HepG2 (cell line): ENCODE data around the gene NEURL2. TPM values are rescaled to one million over a fixed set of nuclear protein-coding genes. Genes with fewer than 3 reads are reported as not detected.

Source experiments
- ELF4 ChIP-seq: sonication (generic); formaldehyde crosslinking; IDR thresholded peaks from 2 replicates; pipeline ENCODE4 v1.5.0; 2020; ENCODE audit warnings: missing genetic modification reagents, mild to moderate bottlenecking, moderate library complexity, borderline replicate concordance
- EP300 ChIP-seq, 3 experiments: sonication (generic) in 1 of 3; formaldehyde crosslinking in 1 of 3; IDR thresholded peaks; 2 replicates each; pipeline versions ENCODE4 v1.5.1 to v1.6.1; 2011 to 2020; ENCODE audit warnings: low read depth in 2 of 3, low read length in 2 of 3, borderline replicate concordance in 1 of 3, improper control_type of control experiment in 1 of 3, mild to moderate bottlenecking in 1 of 3, missing genetic modification reagents in 1 of 3, moderate library complexity in 1 of 3
- MYNN ChIP-seq: sonication (generic); formaldehyde crosslinking; IDR thresholded peaks from 2 replicates; pipeline ENCODE4 v1.4.0; 2020; ENCODE audit warnings: mild to moderate bottlenecking, low read depth, missing genetic modification reagents
- NCOA2 ChIP-seq: sonication (generic); formaldehyde crosslinking; IDR thresholded peaks from 2 replicates; pipeline ENCODE4 v1.8.0; 2022; ENCODE audit warnings: inconsistent platforms
- RAD21 ChIP-seq: fragments of 450-650 bp; formaldehyde crosslinking; IDR thresholded peaks from 2 replicates; pipeline ENCODE4 v1.5.0; 2020; ENCODE audit warnings: mild to moderate bottlenecking
- ZBTB21 ChIP-seq: sonication (generic); formaldehyde crosslinking; IDR thresholded peaks from 2 replicates; pipeline ENCODE4 v1.4.0; 2020; ENCODE audit warnings: missing genetic modification reagents
- ZNF121 ChIP-seq: sonication (generic); formaldehyde crosslinking; IDR thresholded peaks from 2 replicates; pipeline ENCODE4 v1.5.0; 2020; ENCODE audit warnings: mild to moderate bottlenecking, missing genetic modification reagents
- ZNF350 ChIP-seq: sonication (generic); formaldehyde crosslinking; IDR thresholded peaks from 2 replicates; pipeline ENCODE4 v1.4.0; 2020; ENCODE audit warnings: mild to moderate bottlenecking, low read depth, missing genetic modification reagents, borderline replicate concordance
- ZSCAN22 ChIP-seq: sonication (generic); formaldehyde crosslinking; IDR thresholded peaks from 2 replicates; pipeline ENCODE4 v1.4.0; 2020; ENCODE audit warnings: mild to moderate bottlenecking, missing genetic modification reagents
- polyA plus RNA-seq, 8 experiments: library from polyadenylated mRNA; depleted of rRNA in 3 of 8; stranded (reverse) in 7 of 8; unstranded in 1 of 8; fragments of >200 nt; fragmentation: Illumina TruSeq in 4 of 8; extraction: Trizol in 4 of 8; gene quantifications; 2 replicates each; pipeline versions ENCODE4 v1.2.1 to v1.2.3, GENCODE V29; 2011 to 2016; ENCODE audit warnings: low read depth in 4 of 8, missing spikeins in 1 of 8, mixed read lengths in 1 of 8; ENCODE audit not compliant: insufficient read depth in 1 of 8
- total RNA-seq, 5 experiments: library from RNA; depleted of rRNA; stranded (reverse); fragments of >200 nt; fragmentation: Illumina TruSeq; extraction: Trizol; gene quantifications; 2 replicates each; pipeline ENCODE4 v1.2.3, GENCODE V29; 2016; ENCODE audit warnings: low read depth in 1 of 5
- TF ChIP-seq, protein P1 (sequence below): sonication (generic); formaldehyde crosslinking; IDR thresholded peaks from 2 replicates; pipeline ENCODE4 v1.4.0; 2020; ENCODE audit warnings: mild to moderate bottlenecking, missing genetic modification reagents
- TF ChIP-seq, protein P2 (sequence below): sonication (generic); formaldehyde crosslinking; IDR thresholded peaks from 2 replicates; pipeline ENCODE4 v1.8.1; 2022; ENCODE audit warnings: mild to moderate bottlenecking, missing genetic modification reagents
- TF ChIP-seq, protein P3 (sequence below): sonication (generic); formaldehyde crosslinking; IDR thresholded peaks from 2 replicates; pipeline ENCODE4 v1.5.0; 2020; ENCODE audit warnings: mild to moderate bottlenecking, missing genetic modification reagents
- TF ChIP-seq, protein P4 (sequence below): sonication (generic); formaldehyde crosslinking; IDR thresholded peaks from 2 replicates; pipeline ENCODE4 v1.5.1; 2020; ENCODE audit warnings: mild to moderate bottlenecking, missing genetic modification reagents, borderline replicate concordance
- TF ChIP-seq, protein P5 (sequence below): sonication (generic); formaldehyde crosslinking; IDR thresholded peaks from 2 replicates; pipeline ENCODE4 v1.4.0; 2020; ENCODE audit warnings: missing genetic modification reagents, borderline replicate concordance
- TF ChIP-seq, protein P6 (sequence below), 2 experiments: sonication (generic) in 1 of 2; formaldehyde crosslinking in 1 of 2; IDR thresholded peaks; 2 replicates each; pipeline versions ENCODE4 v1.4.0 to v1.6.1; 2018 to 2020; ENCODE audit warnings: missing genetic modification reagents in 2 of 2, borderline replicate concordance in 1 of 2, low read depth in 1 of 2, mild to moderate bottlenecking in 1 of 2, missing biosample characterization in 1 of 2

Gene NEURL2
- total and polyA plus RNA-seq, 2 of the 13 experiments (the other 11 are each of a cell fraction or from before 2014, with no cell fraction given): 7.2 to 9.7 TPM

DNA sequence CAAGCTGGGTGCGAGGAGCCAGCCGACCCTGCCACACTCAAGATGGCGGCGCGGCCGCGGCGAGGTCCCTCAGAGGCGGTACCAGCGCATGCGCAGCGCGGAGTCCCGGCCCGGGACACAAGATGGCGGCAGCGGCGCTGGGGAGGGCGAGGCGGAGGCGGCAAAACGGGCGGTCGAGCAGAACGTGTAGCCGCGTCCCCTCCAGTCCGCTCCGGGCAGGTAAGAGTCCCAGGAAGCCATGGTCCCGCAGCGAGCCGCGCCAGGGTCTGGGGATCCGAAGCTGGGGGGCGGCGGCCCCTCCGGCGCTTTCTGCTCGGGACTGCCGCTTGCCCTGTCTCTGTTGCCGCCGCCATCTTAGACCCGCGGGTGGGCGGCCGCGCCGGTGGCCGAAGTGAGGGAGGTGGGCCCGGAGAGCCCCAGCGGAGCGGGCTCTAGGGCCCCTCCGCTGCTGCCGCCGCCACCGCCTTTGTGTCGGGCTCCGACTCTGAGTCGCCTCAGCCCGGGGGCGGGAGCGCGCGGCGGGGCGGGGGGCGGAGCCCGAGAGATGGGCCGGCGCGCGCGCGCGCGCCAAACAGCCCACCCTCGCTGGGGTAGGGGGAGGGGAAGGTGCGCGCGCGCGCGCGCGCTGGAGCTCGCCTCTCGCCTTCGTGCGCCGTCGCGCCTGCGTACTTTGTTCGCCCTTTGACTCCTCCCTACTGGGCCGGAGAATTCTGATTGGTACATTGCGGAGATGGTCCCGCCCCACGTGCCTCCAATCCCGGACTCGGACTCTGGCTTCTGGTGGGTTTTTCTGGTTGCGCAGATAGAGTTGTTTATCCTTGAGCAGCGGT is 43.8 kb upstream of the NEURL2 start, which contains the start of gene PCIF1 (continued):
- TF ChIP-seq EP300 (IDR thresholded peaks at IDR 0.05; ENCODE audit: low read depth in 2 of 2, low read length in 2 of 2) (peak in 1 of 2 experiments; percentile 23; a peak in 3 of 4 replicates), EP300 (CRISPR knock-in tag; IDR thresholded peaks at IDR 0.05; ENCODE audit: borderline replicate concordance) (peak; percentile 61; the same call in 1 of the 2 replicates), ZNF350 (peak; percentile 95), ZNF121 (CRISPR knock-in tag) (peak; percentile 66), ZBTB21 (CRISPR knock-in tag) (0 out of 2 replicates have a peak, but pooled peaks have one; percentile 7), ELF4 (CRISPR knock-in tag) (peak; percentile 93), ZSCAN22 (peak; percentile 55; the same call in 1 of the 2 replicates), MYNN (peak; percentile 97), NCOA2 (CRISPR knock-in tag) (no peak; the same call in none of the 2 replicates), RAD21 (CRISPR knock-in tag) (peak; percentile 90)
- TF ChIP-seq, protein P1, sequence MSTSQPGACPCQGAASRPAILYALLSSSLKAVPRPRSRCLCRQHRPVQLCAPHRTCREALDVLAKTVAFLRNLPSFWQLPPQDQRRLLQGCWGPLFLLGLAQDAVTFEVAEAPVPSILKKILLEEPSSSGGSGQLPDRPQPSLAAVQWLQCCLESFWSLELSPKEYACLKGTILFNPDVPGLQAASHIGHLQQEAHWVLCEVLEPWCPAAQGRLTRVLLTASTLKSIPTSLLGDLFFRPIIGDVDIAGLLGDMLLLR (CRISPR knock-in tag): peak; percentile 97
- TF ChIP-seq, protein P2, sequence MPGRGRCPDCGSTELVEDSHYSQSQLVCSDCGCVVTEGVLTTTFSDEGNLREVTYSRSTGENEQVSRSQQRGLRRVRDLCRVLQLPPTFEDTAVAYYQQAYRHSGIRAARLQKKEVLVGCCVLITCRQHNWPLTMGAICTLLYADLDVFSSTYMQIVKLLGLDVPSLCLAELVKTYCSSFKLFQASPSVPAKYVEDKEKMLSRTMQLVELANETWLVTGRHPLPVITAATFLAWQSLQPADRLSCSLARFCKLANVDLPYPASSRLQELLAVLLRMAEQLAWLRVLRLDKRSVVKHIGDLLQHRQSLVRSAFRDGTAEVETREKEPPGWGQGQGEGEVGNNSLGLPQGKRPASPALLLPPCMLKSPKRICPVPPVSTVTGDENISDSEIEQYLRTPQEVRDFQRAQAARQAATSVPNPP: peak; percentile 83; the same call in 1 of the 2 replicates
- TF ChIP-seq, protein P3, sequence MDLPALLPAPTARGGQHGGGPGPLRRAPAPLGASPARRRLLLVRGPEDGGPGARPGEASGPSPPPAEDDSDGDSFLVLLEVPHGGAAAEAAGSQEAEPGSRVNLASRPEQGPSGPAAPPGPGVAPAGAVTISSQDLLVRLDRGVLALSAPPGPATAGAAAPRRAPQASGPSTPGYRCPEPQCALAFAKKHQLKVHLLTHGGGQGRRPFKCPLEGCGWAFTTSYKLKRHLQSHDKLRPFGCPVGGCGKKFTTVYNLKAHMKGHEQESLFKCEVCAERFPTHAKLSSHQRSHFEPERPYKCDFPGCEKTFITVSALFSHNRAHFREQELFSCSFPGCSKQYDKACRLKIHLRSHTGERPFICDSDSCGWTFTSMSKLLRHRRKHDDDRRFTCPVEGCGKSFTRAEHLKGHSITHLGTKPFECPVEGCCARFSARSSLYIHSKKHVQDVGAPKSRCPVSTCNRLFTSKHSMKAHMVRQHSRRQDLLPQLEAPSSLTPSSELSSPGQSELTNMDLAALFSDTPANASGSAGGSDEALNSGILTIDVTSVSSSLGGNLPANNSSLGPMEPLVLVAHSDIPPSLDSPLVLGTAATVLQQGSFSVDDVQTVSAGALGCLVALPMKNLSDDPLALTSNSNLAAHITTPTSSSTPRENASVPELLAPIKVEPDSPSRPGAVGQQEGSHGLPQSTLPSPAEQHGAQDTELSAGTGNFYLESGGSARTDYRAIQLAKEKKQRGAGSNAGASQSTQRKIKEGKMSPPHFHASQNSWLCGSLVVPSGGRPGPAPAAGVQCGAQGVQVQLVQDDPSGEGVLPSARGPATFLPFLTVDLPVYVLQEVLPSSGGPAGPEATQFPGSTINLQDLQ (CRISPR knock-in tag): peak; percentile 60; the same call in 1 of the 2 replicates
- TF ChIP-seq, protein P4, sequence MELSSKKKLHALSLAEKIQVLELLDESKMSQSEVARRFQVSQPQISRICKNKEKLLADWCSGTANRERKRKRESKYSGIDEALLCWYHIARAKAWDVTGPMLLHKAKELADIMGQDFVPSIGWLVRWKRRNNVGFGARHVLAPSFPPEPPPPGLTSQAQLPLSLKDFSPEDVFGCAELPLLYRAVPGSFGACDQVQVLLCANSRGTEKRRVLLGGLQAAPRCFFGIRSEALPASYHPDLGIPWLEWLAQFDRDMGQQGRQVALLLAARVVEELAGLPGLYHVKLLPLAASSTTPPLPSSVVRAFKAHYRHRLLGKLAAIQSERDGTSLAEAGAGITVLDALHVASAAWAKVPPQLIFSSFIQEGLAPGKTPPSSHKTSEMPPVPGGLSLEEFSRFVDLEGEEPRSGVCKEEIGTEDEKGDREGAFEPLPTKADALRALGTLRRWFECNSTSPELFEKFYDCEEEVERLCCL (CRISPR knock-in tag): peak; percentile 83; the same call in 1 of the 2 replicates
- TF ChIP-seq, protein P5, sequence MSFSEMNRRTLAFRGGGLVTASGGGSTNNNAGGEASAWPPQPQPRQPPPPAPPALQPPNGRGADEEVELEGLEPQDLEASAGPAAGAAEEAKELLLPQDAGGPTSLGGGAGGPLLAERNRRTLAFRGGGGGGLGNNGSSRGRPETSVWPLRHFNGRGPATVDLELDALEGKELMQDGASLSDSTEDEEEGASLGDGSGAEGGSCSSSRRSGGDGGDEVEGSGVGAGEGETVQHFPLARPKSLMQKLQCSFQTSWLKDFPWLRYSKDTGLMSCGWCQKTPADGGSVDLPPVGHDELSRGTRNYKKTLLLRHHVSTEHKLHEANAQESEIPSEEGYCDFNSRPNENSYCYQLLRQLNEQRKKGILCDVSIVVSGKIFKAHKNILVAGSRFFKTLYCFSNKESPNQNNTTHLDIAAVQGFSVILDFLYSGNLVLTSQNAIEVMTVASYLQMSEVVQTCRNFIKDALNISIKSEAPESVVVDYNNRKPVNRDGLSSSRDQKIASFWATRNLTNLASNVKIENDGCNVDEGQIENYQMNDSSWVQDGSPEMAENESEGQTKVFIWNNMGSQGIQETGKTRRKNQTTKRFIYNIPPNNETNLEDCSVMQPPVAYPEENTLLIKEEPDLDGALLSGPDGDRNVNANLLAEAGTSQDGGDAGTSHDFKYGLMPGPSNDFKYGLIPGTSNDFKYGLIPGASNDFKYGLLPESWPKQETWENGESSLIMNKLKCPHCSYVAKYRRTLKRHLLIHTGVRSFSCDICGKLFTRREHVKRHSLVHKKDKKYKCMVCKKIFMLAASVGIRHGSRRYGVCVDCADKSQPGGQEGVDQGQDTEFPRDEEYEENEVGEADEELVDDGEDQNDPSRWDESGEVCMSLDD (CRISPR knock-in tag): peak; percentile 33; the same call in 1 of the 2 replicates
- TF ChIP-seq, protein P6, sequence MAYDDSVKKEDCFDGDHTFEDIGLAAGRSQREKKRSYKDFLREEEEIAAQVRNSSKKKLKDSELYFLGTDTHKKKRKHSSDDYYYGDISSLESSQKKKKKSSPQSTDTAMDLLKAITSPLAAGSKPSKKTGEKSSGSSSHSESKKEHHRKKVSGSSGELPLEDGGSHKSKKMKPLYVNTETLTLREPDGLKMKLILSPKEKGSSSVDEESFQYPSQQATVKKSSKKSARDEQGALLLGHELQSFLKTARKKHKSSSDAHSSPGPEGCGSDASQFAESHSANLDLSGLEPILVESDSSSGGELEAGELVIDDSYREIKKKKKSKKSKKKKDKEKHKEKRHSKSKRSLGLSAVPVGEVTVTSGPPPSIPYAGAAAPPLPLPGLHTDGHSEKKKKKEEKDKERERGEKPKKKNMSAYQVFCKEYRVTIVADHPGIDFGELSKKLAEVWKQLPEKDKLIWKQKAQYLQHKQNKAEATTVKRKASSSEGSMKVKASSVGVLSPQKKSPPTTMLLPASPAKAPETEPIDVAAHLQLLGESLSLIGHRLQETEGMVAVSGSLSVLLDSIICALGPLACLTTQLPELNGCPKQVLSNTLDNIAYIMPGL (CRISPR knock-in tag; IDR thresholded peaks at IDR 0.05; ENCODE audit: borderline replicate concordance in 1 of 2, low read depth in 1 of 2): peak; percentile 81 to 94
